GM13976 (cell line): ENCODE results near the gene HOXB6.

Source experiments
- DNase-seq: peaks from one replicate; pipeline ENCODE4 v3.0.0; 2012; ENCODE audit warnings: low spot score
- CTCF ChIP-seq: IDR thresholded peaks from 2 replicates; pipeline ENCODE4 v1.5.1; 2012; ENCODE audit warnings: borderline replicate concordance, mild to moderate bottlenecking; ENCODE audit not compliant: insufficient read depth; ENCODE audit errors: extremely low read depth, missing control alignments, control extremely low read depth
- in situ Hi-C: fragments of 300-500 bp; cut with MboI; formaldehyde crosslinking; loops from one replicate; pipeline ENCODE4 v1.12.0; 2022; ENCODE audit warnings: low sequenced_read_pairs, mixed read lengths, inconsistent platforms; ENCODE audit not compliant: unreplicated experiment

Gene HOXB6

GRCh38 chr17:48558057-48558830 lies 46.5 kb downstream of the HOXB6 start:
- no peak for TF ChIP-seq CTCF
- in situ Hi-C loops, result no loop called here
- DNase-seq, result no peak

GRCh38 chr17:48556576-48557401 lies 48.0 kb downstream of the HOXB6 start:
- in situ Hi-C loops, result no loop called here
- DNase-seq, result no peak
- no peak for TF ChIP-seq CTCF

- DNase-seq, result no peak
- no peak for TF ChIP-seq CTCF
- in situ Hi-C loops, result no loop called here
These were observed 48.6 kb downstream of the HOXB6 start for GRCh38 chr17:48556229-48556575.

- DNase-seq, result peak; percentile 58
- in situ Hi-C loops, result no loop called here
- TF ChIP-seq CTCF, result no peak
These were observed 49.2 kb downstream of the HOXB6 start for GRCh38 chr17:48555258-48556228.

GRCh38 chr17:48554412-48555257 lies 50.2 kb downstream of the HOXB6 start:
- DNase-seq, result no peak
- no peak for TF ChIP-seq CTCF
- in situ Hi-C loops, result no loop called here
